Ecto neural progenitor cell (in vitro differentiated cells): ENCODE results near the gene SLX9.
"Not testable (repeated sequence)": the region's sequence is repeated elsewhere in the genome, so short reads cannot be mapped to it uniquely, and the experiment has no call there.

Experiments
- DNase-seq: peaks from one replicate; pipeline ENCODE4 v3.0.0-alpha.2; 2018; ENCODE audit warnings: low spot score

SLX9 gene

DNA sequence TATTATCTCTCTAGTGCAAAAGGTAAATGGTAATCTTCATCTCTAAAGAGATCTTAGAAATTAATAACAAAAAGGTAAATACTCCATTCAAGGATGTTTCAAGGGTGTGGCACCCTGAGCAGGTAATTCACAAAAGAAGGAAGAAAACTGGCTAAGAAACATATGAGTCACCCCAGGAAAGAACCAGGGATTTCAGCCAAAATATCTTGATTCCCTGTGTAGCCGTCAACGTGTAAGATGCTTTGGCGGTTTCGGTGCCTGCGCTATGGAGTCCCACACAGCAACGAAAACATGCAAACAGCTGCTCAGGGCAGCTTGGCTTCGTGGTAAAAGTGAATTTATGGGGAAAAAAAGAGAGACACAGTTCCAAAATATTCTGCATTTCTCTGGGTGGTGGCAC is 22.9 kb upstream of the SLX9 start:
- DNase-seq = no peak

DNA sequence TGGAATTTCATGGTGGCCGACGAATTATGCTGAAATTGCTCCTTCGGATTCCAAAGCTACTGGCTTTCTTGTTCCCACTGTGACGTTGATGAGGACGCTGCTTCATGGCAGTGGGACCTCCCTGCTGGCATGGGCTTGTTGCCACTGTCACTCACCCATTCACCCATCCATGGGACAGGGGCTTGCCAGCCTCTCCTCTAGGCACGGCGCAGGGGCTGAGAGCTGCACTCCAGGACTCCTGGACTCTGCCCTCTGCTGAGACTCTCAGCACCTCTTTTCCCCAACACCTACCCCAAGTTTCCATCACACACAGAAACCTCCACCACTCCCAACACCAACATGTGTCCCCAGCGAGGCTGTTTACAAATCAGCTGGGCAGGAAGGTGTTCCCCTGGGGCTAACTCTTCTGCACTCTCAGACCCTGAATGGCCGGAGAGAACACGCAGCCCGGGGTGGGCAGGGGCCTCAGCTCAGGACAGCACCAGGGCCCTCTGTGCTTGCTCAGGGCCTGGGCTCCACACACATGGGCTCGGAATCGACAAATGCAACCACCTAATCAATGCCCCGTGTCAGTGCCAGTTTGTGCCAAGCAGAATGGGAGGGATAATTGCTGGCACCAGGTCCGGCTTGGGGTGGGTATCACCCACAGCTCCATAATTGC is 22.3 kb upstream of the SLX9 start:
- no peak for DNase-seq

DNA sequence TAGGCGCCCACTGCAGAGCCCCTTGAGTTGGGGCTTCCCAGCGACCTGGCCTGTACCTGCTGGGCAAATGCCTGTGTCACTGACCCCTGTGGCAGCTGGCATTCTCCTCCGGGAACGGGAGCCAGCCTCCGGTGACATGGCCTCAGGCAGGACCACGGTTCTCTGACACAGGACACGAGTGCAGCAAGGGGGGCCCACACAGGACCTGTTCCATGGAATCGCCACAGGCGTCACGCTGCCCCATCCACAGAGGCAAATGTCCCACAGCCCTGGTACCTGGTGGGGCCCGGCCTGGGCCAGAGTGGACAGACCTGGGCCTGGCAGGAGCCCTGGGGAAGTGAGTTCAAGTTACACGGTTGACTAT is 21.7 kb upstream of the SLX9 start:
- DNase-seq = no peak

DNA sequence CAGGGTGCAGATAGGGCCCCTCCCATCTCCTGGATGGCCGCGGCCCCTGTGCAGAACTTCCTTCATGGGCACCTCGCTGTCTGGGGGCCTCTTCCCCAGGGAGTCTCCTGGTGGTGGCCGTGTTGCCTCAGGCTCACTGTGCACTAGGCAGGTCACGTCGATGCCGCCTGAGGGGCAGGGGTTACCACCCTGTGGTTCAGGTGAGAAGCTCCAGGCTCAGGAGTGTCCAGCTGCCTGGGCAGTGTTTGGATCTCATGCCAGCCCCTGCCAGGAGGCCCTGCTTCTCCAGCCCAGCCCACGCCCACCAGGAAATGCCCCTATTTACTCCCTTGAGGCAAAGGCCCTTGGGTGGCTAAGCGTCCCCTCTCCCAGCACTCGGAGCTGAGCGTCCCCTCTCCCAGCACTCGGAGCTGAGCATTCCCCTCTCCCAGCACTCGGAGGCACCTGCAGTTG is 21.2 kb upstream of the SLX9 start:
- DNase-seq = no peak

DNA sequence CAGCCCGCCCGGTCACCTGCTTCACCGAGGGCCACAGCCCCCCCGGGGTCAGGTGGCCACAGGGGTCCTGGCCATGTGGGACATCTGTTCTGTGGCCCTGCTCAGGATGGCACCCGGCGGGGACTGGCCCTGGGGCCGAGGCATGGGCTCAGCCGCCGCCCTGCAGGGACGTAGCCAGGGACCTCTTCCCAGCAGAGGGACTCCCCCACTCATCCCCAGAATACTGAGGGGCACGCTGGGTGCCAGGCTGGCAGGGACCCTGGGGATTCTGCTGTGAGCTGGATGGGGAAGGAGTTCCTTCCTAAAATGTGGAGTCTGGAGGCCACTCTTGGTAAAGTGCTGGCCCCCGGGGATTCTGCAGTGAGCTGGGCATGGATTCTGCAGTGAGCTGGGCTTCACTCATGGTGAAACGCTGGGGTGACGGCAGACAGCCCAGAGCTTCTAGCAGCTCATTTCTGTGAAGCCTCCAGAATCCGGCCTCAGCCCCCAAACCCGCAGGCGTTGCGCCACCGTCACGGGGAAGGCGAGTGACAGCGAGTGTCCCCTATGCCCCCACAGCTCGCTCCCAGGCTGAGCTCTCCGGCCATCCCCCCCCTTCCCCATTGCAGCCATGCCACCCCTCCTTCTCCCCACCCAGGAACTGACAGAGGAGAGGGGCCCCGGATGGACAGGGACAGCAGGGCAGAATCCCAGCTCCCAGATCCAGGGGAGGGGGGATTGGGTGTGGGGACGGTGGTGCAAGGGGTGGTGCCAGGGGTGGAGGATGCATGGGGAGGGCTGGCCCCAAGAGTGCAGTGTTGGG is 20.5 kb upstream of the SLX9 start:
- DNase-seq = no peak

DNA sequence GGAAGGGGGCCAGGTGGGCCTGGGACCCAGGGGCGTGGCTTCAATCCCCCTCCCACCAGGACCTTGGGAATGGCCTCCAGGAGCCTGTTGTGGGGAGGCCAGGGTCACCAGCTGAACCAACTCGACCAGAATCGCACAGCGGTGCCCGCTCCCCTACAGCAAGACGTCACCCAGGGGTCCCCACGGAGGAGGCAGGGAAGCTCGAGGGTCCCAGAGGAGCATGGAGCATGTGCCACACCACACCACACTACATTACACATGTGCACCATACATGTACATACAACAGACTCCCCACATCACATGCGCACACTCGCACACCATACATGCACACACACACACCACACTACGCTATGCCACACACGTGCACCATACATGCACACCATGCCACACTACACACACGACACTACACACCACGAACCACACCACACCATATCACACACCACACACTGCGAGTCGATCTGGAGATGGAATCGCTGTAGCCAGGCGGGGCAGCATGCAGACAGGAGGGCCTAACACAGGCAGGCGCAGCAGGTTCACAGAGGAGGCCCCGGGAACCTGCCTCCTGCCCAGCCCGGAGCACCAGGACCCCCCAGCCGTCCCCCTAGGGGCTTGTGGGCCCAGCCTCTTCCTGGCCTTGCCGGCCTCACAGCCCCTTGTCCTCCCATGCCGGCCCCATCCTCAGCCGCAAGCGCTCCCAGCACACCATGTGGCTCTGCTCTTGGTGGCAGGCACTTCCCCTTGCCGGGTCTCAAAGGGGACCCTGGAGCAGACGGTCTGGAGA is 19.7 kb upstream of the SLX9 start:
- no peak for DNase-seq

DNA sequence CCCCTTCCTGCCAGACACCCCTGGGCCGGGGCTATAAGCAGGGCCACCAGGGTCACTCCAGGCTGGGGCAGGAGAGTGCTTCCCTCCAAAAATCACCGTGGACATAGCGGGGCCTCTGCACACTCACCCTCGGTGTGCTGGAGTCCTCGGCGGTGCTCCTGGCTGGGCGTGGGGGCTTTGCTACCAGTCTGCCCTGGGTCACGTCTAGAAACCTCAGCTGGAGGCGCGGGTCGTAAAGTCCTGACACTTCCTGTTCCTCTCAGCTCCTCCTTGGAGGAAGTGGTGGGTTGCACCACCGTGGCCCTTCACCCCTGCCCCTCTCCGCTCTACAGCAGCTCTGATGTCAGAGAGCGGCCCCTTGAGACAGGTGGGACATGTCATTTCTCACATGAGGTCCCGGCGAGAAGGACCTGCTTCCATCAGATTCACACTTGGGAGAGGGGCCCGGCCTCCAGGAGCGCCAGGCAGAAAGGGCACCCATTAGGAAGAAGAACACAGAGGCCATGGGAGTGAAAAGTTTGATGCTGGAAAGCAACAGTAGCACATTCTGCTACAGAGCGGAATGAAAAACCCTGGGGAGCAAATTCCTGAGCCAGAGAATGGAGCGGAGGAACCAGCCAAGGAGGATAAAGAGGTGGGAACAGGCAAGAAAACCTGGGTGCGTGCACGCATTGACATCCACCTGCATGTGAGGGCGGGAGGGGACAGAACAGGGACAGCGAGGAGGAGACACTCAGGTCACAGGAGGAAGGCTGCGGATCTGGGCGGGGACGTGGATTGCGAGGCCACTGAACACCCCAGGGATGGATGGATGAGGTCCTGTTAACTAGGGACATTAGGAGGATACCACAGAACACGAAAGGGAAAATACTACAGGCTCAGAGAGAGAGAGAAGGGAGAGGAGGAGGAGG is 18.9 kb upstream of the SLX9 start, which contains the start of gene ITGB2:
TSS of gene ITGB2 (minus strand) at position 206 of the 911 bp plus-strand sequence. CDS start 10,117 bp downstream, outside the sequence.
- no peak for DNase-seq

DNA sequence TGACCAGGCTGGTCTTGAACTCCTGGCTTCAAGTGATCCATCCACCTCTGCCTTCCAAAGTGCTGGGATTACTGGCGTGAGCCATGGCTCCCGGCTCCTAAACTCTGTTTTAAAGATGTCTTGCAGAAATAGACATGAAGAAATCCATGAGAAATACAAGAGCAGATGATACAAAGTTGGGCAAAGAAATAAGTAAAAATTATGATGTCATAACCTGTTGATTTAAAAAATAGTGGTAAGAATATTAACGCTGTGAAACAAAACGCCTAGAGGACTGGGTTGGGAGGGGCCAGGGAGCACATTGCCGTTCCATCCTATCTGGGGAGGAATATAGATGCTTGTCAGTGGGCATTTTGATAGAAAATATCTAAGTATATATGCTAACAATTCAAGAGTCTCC is 17.9 kb upstream of the SLX9 start:
- no peak for DNase-seq

DNA sequence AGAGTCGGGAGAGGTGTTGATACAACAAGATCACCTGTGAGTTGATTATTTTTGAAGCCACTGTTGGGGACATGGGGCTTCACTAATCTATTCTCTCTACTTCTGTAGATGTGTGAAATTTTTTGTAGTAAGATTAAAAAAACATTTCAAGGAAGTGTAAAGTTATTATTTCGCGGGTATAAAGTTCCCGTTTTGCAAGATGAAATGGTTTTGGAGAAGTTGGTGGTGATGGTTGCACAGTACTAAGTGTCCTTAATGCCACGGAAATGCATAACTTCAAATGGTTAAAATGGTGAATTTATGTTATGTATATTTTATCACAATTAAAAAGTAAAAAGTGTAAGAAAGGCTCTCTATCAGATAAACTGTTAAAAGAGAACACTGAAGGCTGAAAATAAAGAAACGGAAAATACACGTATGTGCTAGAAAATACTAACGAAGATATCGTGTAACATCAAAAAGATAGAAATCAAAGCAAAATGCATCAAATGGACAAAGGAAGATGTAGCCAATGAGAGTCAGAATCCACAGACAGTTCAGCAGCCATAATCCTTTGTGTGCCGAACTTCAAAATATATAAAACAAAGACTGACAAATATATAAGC is 16.2 kb upstream of the SLX9 start:
- DNase-seq = no peak

DNA sequence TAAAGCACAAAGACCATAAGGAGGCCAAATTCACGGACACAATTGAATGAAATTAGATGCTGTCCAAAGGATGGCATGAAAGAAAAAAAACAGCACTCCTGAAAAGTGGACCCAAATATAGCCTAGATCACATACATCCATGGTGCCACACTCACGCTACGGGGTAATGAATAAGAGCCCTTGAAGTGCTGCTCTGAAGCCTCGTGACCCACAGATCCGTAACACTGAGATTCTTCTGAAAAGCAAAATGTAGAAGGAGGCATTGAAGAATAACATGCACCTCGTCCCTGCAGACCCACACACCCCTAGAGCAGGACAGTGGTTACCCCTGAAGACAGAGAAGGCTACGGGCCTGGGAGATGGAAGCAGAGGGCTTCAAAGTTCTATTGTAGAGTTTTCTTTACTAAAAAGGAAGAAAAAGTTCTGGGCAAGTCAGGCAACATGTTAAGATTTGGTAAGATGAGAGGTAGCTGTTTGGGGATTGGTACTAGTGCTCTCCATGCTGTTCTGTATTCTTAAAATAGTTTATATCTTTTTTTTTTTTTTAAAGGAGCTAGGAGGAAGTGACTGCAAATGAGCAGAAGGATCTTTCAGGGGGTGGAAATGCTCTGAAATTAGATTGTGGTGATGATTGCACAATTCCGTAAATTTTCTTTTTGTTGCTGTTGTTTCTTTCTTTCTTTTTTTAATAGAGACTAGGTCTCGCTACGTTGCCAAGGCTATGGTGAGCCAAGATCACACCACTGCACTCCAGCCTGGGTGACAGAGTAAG is 15.0 kb upstream of the SLX9 start:
- no peak for DNase-seq

DNA sequence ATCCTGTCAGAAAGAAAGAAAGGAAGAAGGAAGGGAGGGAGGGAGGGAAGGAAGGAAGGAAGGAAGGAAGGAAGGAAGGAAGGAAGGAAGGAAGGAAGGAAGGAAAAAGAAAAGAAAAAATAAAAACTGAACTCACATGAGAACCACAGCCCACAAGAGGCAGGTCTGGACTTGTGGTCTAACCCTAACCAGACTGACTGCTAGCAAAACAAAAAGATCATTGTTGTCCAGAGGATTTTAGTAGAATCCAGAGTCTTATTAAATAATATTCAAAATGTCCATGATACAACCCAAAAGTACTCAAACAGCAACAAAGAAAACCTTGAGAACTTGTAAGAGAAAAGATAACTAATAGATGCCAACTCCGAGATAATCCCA is 14.5 kb upstream of the SLX9 start:
- no peak for DNase-seq

DNA sequence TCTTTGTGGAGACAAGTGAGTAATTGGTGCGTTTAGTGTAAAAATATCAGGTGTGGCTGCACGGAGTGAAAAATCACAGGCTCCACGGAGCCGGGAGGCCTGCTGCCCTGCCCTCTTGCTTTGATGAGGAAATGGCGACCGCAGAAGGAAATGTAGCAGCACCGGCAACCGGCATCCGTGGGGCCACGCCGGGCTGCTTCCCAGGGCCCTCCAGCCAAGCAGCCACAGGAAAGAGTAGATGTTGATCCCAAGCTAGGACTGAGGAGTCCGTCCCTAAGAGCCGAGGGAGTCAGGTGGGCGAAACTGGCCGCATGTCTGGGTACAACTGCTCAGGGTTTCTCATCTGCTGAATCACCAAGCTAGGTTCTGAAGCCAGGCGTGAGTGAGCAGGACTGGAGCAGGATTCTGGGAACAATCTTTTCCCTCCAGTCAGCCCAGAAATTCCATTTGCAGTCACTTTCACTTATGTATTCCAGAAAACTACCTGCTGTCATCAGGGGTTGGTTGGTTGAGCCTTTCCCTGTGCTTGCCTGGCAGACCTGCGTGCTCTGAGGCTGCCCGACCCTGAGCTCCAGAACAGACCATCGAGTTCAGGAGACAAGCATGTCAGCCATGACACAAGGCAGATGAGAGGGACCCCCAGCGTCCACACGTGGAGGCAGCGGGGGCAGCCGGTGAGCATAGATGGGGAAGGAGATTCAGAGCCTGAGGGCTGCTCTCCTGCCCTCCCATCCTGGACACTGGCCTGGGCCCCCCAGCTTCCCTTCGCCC is 13.3 kb upstream of the SLX9 start:
- DNase-seq = no peak

DNA sequence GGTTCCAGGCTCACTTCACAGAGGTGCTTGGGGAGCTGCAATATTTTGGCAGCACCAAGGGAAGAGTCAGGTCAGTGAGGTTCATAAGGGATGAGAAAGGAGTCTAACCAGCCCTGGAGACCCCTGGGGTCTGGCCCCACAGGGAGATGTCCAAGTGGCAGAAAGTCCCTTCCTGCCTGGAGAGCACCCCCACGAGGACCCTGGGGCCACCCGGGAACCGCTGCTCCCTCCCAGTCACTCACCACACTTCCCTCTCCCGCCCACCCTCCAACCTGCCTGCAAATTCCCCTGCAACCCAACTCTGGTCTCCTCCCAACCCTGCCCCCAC is 12.6 kb upstream of the SLX9 start:
- DNase-seq = no peak

DNA sequence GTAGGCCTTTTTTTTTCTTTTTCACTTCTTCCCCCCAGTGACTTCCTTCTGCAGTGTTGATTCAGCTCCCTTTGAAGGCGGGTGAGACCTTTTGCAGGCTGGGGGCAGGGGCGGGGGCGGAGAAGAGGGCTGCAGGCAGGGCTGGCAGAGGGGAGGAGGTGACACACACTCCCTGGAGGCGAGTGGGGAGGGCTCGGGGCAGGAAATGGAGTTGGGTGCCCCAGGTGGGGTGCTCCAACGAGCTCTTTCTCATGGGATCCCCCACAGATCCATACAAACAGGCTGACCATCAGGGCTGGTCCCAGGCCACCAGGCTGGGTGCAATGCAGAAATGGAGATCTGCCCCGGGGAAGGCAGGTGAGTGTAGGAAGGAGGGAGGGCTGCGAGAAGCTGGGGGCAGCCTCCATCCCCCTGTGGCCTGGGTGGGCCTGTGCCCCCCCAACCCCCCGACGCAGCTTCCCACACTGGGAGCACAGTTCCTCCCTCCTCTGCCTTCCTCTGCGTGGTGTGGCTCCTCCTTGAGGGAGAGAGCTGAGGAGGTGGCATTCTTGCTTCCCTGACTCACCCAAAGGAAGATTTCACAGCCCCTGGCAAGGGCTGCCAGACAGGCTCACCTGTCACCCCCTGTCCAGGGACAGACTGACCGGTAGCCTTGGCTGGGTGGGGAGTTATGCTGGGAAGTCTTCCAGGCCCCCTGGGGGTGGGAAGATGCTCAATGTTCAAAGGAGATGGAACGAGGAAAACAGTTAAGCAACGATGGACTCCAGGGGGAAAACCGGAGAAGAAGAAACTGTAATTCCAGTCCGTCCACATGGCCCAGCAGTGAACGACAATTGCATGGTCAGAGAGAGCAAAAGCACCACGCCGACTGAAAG is 12.0 kb upstream of the SLX9 start:
- no peak for DNase-seq

DNA sequence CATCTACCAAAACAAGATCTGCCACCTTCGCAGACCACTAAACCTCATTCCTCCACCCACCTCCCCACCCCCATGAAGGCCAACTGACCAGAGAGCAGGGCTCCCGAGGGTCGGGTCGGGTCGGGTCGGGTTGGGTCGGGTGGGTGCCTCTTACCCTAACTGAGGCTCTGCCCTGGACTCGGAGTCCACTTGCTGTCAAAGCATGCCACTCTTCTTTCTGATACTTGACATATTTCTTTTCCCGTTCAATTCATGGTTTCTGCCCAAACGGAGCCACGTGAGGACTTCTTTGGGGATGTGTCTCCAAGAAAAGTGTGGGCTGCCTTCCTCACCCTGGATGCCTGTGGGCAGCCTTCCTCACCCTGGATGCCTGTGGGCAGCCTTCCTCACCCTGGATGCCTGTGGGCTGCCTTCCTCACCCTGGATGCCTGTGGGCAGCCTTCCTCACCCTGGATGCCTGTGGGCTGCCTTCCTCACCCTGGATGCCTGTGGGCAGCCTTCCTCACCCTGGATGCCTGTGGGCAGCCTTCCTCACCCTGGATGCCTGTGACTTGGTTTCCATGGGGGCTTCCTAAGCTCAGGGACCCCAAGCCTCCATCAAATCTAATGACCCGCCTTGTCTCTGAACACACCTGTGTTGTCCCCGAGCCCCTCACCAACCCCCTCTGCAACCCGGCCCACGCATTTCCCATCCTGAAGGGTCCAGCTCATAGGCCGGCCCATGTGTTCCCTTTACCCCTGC is 11.2 kb upstream of the SLX9 start:
- DNase-seq = not testable (repeated sequence)

DNA sequence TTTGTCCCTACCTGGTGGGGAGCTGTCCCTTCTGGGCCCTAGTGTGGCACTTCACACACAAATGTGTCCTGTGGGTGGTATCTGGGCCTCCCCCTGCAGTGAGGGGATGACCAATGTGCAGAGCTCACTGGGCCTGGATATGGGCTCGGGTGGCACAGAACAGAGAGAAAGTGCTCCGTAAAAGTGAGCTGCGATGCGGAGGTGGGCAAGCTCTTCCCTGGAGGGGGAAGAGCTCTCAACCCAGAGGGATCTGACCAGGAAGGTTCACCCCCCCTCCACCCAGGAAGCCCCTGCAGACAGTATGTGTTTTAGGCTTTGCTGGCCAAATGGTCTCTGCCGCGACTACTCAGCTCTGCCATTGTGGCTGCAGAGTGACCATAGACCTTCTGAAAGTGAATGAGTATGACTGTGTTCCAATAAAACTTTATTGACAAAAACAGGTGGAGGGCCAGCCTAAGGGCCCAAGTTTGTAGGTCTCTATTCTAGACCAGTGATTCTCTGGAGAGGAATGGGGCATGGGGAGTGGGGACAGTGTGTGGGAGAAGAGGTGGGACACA is 10.5 kb upstream of the SLX9 start:
- no peak for DNase-seq

DNA sequence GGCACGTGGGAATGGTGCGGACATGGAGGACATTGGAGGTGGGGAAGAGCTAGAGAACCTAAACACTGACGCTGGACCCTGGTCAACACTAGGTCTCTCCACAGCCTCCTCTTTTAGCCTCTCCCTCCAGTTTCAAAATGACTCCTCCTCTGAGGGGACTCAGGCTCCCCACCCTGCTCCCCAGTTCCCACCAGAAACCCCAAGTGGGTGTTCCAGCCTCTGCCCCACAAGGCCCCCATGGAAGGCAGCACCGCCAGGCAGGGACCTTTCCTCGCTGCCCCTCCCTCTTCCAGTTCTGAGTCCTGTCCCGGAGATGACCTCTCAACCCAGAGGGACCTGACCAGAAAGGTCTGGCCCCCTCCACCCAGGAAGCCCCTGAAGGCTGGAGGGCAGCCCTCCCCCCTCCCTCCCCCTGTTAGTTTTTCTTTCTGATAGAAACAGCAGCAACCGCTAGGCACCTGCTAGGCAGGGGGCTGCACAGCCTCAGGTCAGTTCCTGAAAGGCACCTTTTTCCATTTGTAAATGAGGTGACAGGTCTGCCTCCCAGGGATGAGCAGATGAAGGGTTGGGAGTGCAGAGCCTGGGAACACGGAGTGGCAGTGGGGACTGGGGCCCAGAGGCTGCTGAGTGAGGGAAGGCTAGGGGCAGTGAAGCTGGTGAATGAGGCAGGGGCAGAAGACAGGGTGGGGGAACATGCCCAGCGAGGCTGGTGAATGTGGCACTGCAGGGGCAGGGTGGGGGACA is 9.9 kb upstream of the SLX9 start:
- DNase-seq = no peak
